PC-3 (cell line): ENCODE results near the gene ST6GALNAC2.

Experiments
- EZH2phosphoT487 ChIP-seq: fragments of 300-600 bp; sonication (generic); IDR thresholded peaks from 2 replicates; pipeline ENCODE4 v1.6.1; 2018; ENCODE audit warnings: mild to moderate bottlenecking, antibody characterized with exemption, low read length, borderline replicate concordance
- TF ChIP-seq, protein P1 (sequence below): fragments of 300-600 bp; sonication (generic); conservative IDR thresholded peaks from 2 replicates; pipeline ENCODE4 v1.5.1; 2017; ENCODE audit warnings: antibody characterized with exemption, low read depth, mild to moderate bottlenecking, low read length

DNA sequence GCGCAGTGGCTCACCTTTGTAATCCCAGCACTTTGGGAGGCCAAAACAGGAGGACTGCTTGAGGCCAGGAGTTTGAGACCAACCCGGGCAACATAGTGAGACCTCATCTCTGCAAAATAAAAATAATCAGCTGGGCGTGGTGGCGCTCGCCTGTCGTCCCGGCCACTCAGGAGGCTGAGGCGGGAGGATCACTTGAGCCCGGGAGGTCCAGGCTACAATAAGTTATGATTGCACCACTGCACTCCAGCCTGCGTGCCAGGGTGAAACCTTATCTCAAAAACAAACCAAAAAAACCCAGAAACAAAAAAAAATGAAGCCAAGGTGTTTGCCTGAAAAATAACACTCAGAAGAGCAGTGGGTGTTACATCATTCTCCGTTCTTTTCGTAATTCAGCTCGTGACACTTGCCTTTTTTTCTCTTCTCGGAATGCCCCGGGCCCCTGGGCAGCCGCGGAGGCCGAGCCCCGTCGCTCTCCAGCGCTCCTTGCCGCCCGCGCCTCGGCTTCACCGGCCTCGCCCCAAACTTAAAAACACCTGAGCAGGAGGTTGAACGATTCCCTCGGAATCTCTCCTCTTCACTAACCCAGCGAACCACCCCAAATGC lies 28.8 kb downstream of the ST6GALNAC2 start:
- no peak for TF ChIP-seq EZH2phosphoT487
- TF ChIP-seq, protein P1, sequence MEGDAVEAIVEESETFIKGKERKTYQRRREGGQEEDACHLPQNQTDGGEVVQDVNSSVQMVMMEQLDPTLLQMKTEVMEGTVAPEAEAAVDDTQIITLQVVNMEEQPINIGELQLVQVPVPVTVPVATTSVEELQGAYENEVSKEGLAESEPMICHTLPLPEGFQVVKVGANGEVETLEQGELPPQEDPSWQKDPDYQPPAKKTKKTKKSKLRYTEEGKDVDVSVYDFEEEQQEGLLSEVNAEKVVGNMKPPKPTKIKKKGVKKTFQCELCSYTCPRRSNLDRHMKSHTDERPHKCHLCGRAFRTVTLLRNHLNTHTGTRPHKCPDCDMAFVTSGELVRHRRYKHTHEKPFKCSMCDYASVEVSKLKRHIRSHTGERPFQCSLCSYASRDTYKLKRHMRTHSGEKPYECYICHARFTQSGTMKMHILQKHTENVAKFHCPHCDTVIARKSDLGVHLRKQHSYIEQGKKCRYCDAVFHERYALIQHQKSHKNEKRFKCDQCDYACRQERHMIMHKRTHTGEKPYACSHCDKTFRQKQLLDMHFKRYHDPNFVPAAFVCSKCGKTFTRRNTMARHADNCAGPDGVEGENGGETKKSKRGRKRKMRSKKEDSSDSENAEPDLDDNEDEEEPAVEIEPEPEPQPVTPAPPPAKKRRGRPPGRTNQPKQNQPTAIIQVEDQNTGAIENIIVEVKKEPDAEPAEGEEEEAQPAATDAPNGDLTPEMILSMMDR: no peak
